GM21526 (cell line): ENCODE data around the gene NSUN7.
"Not testable (repeated sequence)": the region's sequence is repeated elsewhere in the genome, so short reads cannot be mapped to it uniquely, and the experiment has no call there.

Experiments used
- ATAC-seq: cut with Tn5 transposase; IDR thresholded peaks from one replicate; pipeline ENCODE4 v1.9.1; 2021; ENCODE audit warnings: moderate library complexity; ENCODE audit not compliant: unreplicated experiment, low FRiP score

The NSUN7 gene

GRCh38 chr4:40811956-40812355 is 62.2 kb downstream of the NSUN7 start:
- no peak for ATAC-seq

- no peak for ATAC-seq
These were observed 62.6 kb downstream of the NSUN7 start for GRCh38 chr4:40812386-40812785.

- ATAC-seq = no peak
These were observed 63.1 kb downstream of the NSUN7 start for GRCh38 chr4:40812856-40813255.

- ATAC-seq = not testable (repeated sequence)
These were observed 67.4 kb downstream of the NSUN7 start for GRCh38 chr4:40817157-40817556.

GRCh38 chr4:40820101-40820500 is 70.3 kb downstream of the NSUN7 start:
- ATAC-seq = no peak

- ATAC-seq = no peak
These were observed 72.8 kb downstream of the NSUN7 start for GRCh38 chr4:40822420-40823166.

GRCh38 chr4:40825014-40825838 is 75.5 kb downstream of the NSUN7 start:
- no peak for ATAC-seq

GRCh38 chr4:40826821-40827220 is 77.1 kb downstream of the NSUN7 start:
- ATAC-seq = no peak

GRCh38 chr4:40827758-40828157 is 78.0 kb downstream of the NSUN7 start:
- no peak for ATAC-seq

GRCh38 chr4:40828661-40829060 is 78.9 kb downstream of the NSUN7 start:
- no peak for ATAC-seq

GRCh38 chr4:40829586-40829985 is 79.8 kb downstream of the NSUN7 start:
- no peak for ATAC-seq

GRCh38 chr4:40831146-40831907 is 81.6 kb downstream of the NSUN7 start:
- ATAC-seq = no peak

GRCh38 chr4:40832175-40832574 is 82.4 kb downstream of the NSUN7 start:
- no peak for ATAC-seq

- no peak for ATAC-seq
These were observed 83.5 kb downstream of the NSUN7 start for GRCh38 chr4:40833212-40833611.

- no peak for ATAC-seq
These were observed 87.5 kb downstream of the NSUN7 start for GRCh38 chr4:40837094-40837870.

- ATAC-seq = no peak
These were observed 89.0 kb downstream of the NSUN7 start for GRCh38 chr4:40838742-40839141.

- peak; percentile 50 for ATAC-seq
These were observed 90.7 kb downstream of the NSUN7 start for GRCh38 chr4:40840255-40840984.

GRCh38 chr4:40840985-40841571 is 91.3 kb downstream of the NSUN7 start:
- ATAC-seq = peak; percentile 57

- ATAC-seq = no peak
These were observed 92.6 kb downstream of the NSUN7 start for GRCh38 chr4:40842318-40842717.
